NCI-H2171 treated with DMSO at 0.1 percent for 48 hours (cell line): ENCODE results near the gene GRIK3.
"Not testable (repeated sequence)": the region's sequence is repeated elsewhere in the genome, so short reads cannot be mapped to it uniquely, and the experiment has no call there.

Experiments used
- DNase-seq: peaks from one replicate; lab custom pipeline; 2025; lab: John Stamatoyannopoulos, UW

GRIK3 gene

GRCh38 chr1:37034121-37035013 lies at the start of gene GRIK3:
Gene GRIK3 (minus strand): TSS chr1:37034515. CDS start chr1:37034108, 407 bp downstream.
- DNase-seq, result peak; percentile 63

- no peak for DNase-seq
Observed at GRCh38 chr1:37084013-37084412, 49.7 kb upstream of the GRIK3 start.

- no peak for DNase-seq
Observed at GRCh38 chr1:37083603-37084002, 49.3 kb upstream of the GRIK3 start.

GRCh38 chr1:37080296-37080986 lies 46.1 kb upstream of the GRIK3 start:
- not testable (repeated sequence) for DNase-seq

- no peak for DNase-seq
Observed at GRCh38 chr1:37078866-37079265, 44.6 kb upstream of the GRIK3 start.

- DNase-seq, result no peak
Observed at GRCh38 chr1:37076168-37076567, 41.9 kb upstream of the GRIK3 start.

- DNase-seq, result peak; percentile 71
Observed at GRCh38 chr1:37073854-37074379, 39.6 kb upstream of the GRIK3 start.

- DNase-seq, result no peak
Observed at GRCh38 chr1:37073152-37073853, 39.0 kb upstream of the GRIK3 start.

GRCh38 chr1:37071829-37072228 lies 37.5 kb upstream of the GRIK3 start:
- no peak for DNase-seq

- no peak for DNase-seq
Observed at GRCh38 chr1:37070126-37070525, 35.8 kb upstream of the GRIK3 start.

GRCh38 chr1:37069406-37069805 lies 35.1 kb upstream of the GRIK3 start:
- peak; percentile 33 for DNase-seq

- peak; percentile 85 for DNase-seq
Observed at GRCh38 chr1:37068897-37069296, 34.6 kb upstream of the GRIK3 start.

- no peak for DNase-seq
Observed at GRCh38 chr1:37068260-37068659, 33.9 kb upstream of the GRIK3 start.

- DNase-seq, result no peak
Observed at GRCh38 chr1:37064039-37064438, 29.7 kb upstream of the GRIK3 start.

GRCh38 chr1:37059346-37059745 lies 25.0 kb upstream of the GRIK3 start:
- no peak for DNase-seq

GRCh38 chr1:37058424-37058988 lies 24.2 kb upstream of the GRIK3 start:
- DNase-seq, result no peak

GRCh38 chr1:37056325-37056724 lies 22.0 kb upstream of the GRIK3 start:
- peak; percentile 73 for DNase-seq

GRCh38 chr1:37055631-37056030 lies 21.3 kb upstream of the GRIK3 start:
- peak; percentile 53 for DNase-seq

- DNase-seq, result no peak
Observed at GRCh38 chr1:37053173-37053572, 18.9 kb upstream of the GRIK3 start.

GRCh38 chr1:37052120-37052519 lies 17.8 kb upstream of the GRIK3 start:
- DNase-seq, result no peak

- no peak for DNase-seq
Observed at GRCh38 chr1:37051346-37051745, 17.0 kb upstream of the GRIK3 start.

- peak; percentile 95 for DNase-seq
Observed at GRCh38 chr1:37047542-37047941, 13.2 kb upstream of the GRIK3 start.
